Vagina (tissue), 2 donors: ENCODE data around the gene SMIM29. TPM values are rescaled to one million over a fixed set of nuclear protein-coding genes. Genes with fewer than 3 reads are reported as not detected.

Experiments
- DNase-seq, 2 donors: peaks; one replicate each; pipeline ENCODE4 v3.0.0-alpha.2; 2017; ENCODE audit errors: extremely low spot score in 2 of 2
- H3K27ac ChIP-seq: fragments of 200-600 bp; sonication (generic); one replicate; pipeline ENCODE4 v1.5.1; 2019
- H3K27me3 ChIP-seq: fragments of 200-600 bp; sonication (generic); one replicate; pipeline ENCODE4 v1.5.1; 2019
- H3K36me3 ChIP-seq, 2 donors: fragments of 200-600 bp; sonication (generic); one replicate each; pipeline ENCODE4 v1.5.1; 2017 to 2019
- H3K4me1 ChIP-seq: fragments of 200-600 bp; sonication (generic); one replicate; pipeline ENCODE4 v1.5.1; 2019
- H3K4me3 ChIP-seq, 2 donors: fragments of 200-600 bp; sonication (generic); 1 replicate in 1 of 2; 2 replicates in 1 of 2; pipeline ENCODE4 v1.5.1; 2016 to 2019
- H3K9me3 ChIP-seq: fragments of 200-600 bp; sonication (generic); one replicate; pipeline ENCODE4 v1.5.1; 2019
- POLR2A ChIP-seq, 2 donors: fragments of 450-650 bp; IDR thresholded peaks; one replicate each; pipeline ENCODE4 v1.6.1; 2017; ENCODE audit warnings: antibody characterized with exemption in 2 of 2, mild to moderate bottlenecking in 2 of 2, moderate library complexity in 2 of 2
- POLR2AphosphoS5 ChIP-seq, 2 donors: sonication (generic); formaldehyde crosslinking; IDR thresholded peaks; one replicate each; pipeline ENCODE4 v1.9.0; 2017; ENCODE audit warnings: antibody characterized with exemption in 2 of 2, mild to moderate bottlenecking in 2 of 2, low read depth in 1 of 2; ENCODE audit not compliant: insufficient read depth in 1 of 2
- intact Hi-C: fragments of 100-400 bp; cut with DNase I; formaldehyde crosslinking; loops from one replicate; pipeline ENCODE4 v1.15.1; 2023
- total RNA-seq: library from RNA; depleted of rRNA; stranded (reverse); fragments of >200 nt; gene quantifications from one replicate; pipeline ENCODE4 v1.2.3, GENCODE V29; 2016
- TF ChIP-seq, protein P1 (sequence below), 3 experiments: fragments of 450-650 bp in 2 of 3; fragments of 200-600 bp in 1 of 3; sonication (generic) in 1 of 3; IDR thresholded peaks; one replicate each; pipeline ENCODE4 v1.5.1; 2017 to 2019; ENCODE audit warnings: antibody characterized with exemption in 3 of 3, mild to moderate bottlenecking in 2 of 3, moderate library complexity in 2 of 3

Gene SMIM29
- total RNA-seq, 1 donor from 2014 or later = 22.3 TPM

DNA sequence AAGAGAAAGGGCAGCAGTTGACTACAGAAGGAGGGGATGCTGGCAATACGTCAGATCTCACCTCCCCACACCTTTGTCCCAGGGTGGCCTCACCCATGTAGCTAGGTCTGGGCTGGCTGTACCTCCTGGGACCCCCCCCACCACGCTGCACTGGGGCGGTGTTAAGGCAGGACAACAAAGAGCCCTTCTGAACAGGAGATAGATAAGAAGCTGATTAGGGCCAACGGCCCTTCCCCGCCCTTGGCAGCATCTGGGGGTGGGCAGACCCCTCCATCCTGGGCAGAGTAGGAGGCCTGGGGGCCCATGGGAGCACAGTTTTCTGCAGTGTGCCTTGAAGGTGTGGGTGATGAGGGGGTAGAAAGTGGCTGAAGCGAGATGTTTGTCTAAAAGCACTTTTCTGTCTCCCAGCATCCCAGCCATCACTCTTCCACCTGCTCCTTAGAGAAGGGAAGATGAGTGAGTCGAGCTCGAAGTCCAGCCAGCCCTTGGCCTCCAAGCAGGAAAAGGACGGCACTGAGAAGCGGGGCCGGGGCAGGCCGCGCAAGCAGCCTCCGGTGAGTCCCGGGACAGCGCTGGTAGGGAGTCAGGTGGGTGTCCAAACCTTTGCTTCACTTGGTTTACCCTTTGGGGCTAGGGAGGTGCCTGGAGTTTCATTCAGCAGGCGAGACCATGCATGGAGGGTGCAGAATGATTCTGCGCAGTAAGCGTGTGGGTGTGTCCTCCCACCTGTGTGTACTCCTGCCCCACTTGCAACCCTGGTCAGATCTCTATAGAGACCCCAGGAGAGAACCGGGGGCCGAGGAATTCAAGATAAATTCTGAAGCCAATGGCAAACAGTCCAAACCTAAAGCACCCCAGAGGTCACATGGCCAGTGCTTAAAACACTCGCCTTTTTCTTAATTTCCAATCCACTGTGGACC lies 8.2 kb downstream of the SMIM29 start:
- peaks cover 31% of the 10 kb centered on the region for H3K4me1 ChIP-seq

DNA sequence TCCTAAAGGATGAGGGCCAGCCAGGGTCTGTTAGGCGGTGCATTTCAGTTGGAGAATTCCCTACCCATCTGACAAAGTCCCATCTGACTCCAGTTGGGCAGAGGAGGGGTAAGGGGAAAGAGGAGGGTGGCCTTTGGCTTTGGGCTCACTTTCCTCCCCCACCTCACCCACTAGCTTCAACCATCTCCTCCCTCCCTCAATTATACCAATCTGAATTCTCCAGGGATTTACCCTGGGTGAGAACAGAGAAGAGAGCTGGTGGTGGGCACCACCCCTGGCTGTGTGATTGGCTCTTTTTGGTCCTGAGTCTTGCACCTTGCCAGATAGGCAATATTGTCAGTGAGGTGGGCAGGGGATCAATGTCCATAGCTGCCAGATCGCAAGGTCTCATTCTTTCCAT lies 8.9 kb downstream of the SMIM29 start:
- no peaks in the 10 kb centered on the region for H3K27me3 ChIP-seq
- peaks cover 0 to 8% of the 10 kb centered on the region in 2 donors for H3K36me3 ChIP-seq
- H3K4me3 ChIP-seq = no peak overlapping the region
- peaks cover 31% of the 10 kb centered on the region for H3K4me1 ChIP-seq
- H3K9me3 ChIP-seq = no peaks in the 10 kb centered on the region
- TF ChIP-seq POLR2A (IDR thresholded peaks at IDR 0.05) = no peak
- TF ChIP-seq POLR2AphosphoS5 (IDR thresholded peaks at IDR 0.05; ENCODE audit: insufficient read depth in 1 of 2, low read depth in 1 of 2) = no peak
- TF ChIP-seq, protein P1, sequence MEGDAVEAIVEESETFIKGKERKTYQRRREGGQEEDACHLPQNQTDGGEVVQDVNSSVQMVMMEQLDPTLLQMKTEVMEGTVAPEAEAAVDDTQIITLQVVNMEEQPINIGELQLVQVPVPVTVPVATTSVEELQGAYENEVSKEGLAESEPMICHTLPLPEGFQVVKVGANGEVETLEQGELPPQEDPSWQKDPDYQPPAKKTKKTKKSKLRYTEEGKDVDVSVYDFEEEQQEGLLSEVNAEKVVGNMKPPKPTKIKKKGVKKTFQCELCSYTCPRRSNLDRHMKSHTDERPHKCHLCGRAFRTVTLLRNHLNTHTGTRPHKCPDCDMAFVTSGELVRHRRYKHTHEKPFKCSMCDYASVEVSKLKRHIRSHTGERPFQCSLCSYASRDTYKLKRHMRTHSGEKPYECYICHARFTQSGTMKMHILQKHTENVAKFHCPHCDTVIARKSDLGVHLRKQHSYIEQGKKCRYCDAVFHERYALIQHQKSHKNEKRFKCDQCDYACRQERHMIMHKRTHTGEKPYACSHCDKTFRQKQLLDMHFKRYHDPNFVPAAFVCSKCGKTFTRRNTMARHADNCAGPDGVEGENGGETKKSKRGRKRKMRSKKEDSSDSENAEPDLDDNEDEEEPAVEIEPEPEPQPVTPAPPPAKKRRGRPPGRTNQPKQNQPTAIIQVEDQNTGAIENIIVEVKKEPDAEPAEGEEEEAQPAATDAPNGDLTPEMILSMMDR (IDR thresholded peaks at IDR 0.05) = no peak
- H3K27ac ChIP-seq = no peak overlapping the region
- DNase-seq = no peak
- intact Hi-C loops = no loop called here

More for the DNA sequence above, 8.2 kb downstream of the SMIM29 start:
- TF ChIP-seq, protein P1 (IDR thresholded peaks at IDR 0.05) = no peak
- no peak for TF ChIP-seq POLR2AphosphoS5 (IDR thresholded peaks at IDR 0.05; ENCODE audit: insufficient read depth in 1 of 2, low read depth in 1 of 2)
- TF ChIP-seq POLR2A (IDR thresholded peaks at IDR 0.05) = no peak
- no peak for DNase-seq
- Histone ChIP-seq H3K36me3 (peaks cover 0 to 8% of the 10 kb centered on the region in 2 donors), H3K9me3 (no peaks in the 10 kb centered on the region), H3K27me3 (no peaks in the 10 kb centered on the region), H3K4me3 (no peak overlapping the region), H3K27ac (no peak overlapping the region)
- intact Hi-C loops = no loop called here

GRCh38 chr6:34239500-34239825 lies 9.3 kb downstream of the SMIM29 start:
- H3K27ac ChIP-seq = no peak overlapping the region
- H3K4me1 ChIP-seq = peaks cover 27% of the 10 kb centered on the region
- no peaks in the 10 kb centered on the region for H3K27me3 ChIP-seq
- no peak overlapping the region for H3K4me3 ChIP-seq
- no peak for DNase-seq
- H3K9me3 ChIP-seq = no peaks in the 10 kb centered on the region
- intact Hi-C loops = no loop called here
- no peak for TF ChIP-seq POLR2A (IDR thresholded peaks at IDR 0.05)
- TF ChIP-seq, protein P1 (IDR thresholded peaks at IDR 0.05) = no peak
- TF ChIP-seq POLR2AphosphoS5 (IDR thresholded peaks at IDR 0.05; ENCODE audit: insufficient read depth in 1 of 2, low read depth in 1 of 2) = no peak
- peaks cover 0 to 8% of the 10 kb centered on the region in 2 donors for H3K36me3 ChIP-seq

DNA sequence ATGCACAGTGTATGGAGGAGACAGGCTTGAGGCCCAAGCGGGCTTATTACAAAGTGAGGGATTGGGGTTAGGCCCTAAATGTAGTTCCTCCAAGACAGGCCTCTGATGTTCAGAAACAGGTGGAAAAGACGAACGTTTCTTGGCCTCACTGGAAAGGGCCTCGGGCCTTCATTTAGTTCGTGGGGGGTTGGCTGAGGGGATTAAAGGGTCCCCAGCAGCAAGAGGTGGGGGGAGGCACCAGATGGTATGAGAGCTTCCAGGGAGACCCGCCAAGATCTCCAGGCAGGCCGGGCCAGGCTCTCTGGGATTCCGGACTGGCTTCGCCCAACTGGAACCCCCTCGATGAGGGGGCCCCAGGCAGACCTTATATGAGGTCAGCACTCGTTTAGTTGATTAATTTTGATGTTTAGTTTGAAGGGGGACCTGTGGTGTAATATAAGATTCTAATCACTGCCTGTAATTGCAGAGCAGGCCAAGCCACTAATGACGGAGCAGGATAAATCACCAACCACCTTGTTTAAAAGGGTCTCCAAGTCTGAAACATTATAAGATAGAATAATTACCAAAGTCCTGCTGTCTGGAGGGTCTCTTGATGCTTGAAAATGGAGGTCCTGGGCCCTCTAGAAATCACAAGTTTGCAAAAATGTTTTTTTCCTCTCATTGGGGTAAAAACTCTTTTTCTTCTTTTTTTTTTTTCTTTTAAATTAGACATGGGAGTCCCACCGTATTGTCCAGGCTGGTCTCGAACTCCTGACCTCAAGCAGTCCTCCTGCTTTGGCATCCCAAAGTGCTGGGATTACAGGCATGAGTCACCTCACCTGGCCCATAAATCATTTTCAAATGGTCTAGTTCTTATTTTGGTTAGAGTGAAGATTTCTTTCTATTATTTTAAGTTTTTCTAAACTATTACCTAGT lies 10.0 kb downstream of the SMIM29 start:
- intact Hi-C loops = no loop called here
- peak overlapping the region; percentile 75 for H3K27ac ChIP-seq
- TF ChIP-seq POLR2AphosphoS5 (IDR thresholded peaks at IDR 0.05; ENCODE audit: insufficient read depth in 1 of 2, low read depth in 1 of 2) (no peak), POLR2A (IDR thresholded peaks at IDR 0.05) (no peak)
- TF ChIP-seq, protein P1 (IDR thresholded peaks at IDR 0.05) = no peak

More for the DNA sequence above, 10.0 kb downstream of the SMIM29 start:
- Histone ChIP-seq H3K4me3 (peak overlapping the region; percentile 47 to 68), H3K36me3 (peaks cover 0 to 8% of the 10 kb centered on the region in 2 donors), H3K9me3 (no peaks in the 10 kb centered on the region), H3K4me1 (peaks cover 20% of the 10 kb centered on the region), H3K27me3 (no peaks in the 10 kb centered on the region)
- no peak for DNase-seq
